GM10266 (cell line): ENCODE measurements around the gene RP2.

ENCODE experiments used
- DNase-seq: peaks from one replicate; pipeline ENCODE4 v3.0.0; 2012; ENCODE audit errors: extremely low spot score
- TF ChIP-seq, protein P1 (sequence below): IDR thresholded peaks from 2 replicates; pipeline ENCODE4 v1.5.1; 2012; ENCODE audit warnings: mild to moderate bottlenecking, low read depth; ENCODE audit not compliant: control insufficient read depth, insufficient read depth; ENCODE audit errors: missing control alignments

Gene RP2

DNA sequence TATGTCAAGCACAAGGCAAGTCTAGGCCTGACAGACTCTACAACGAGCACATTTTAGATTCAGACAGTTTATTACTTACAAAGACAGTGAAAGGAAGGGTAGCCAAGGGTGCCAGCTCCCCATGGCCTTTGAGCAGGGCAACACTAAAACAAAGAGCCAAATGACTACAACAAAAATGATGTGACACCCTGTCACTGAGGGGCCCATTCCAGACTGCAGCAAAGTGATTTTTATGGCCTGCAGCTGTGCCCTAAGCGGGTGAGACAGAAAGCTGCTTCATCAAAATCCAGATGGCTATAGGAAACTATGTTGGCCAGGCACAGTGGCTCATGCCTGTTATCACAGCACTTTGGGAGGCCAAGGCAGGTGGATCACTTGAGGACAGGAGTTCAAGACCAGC lies 13.4 kb upstream of the RP2 start:
- no peak for DNase-seq
- TF ChIP-seq, protein P1, sequence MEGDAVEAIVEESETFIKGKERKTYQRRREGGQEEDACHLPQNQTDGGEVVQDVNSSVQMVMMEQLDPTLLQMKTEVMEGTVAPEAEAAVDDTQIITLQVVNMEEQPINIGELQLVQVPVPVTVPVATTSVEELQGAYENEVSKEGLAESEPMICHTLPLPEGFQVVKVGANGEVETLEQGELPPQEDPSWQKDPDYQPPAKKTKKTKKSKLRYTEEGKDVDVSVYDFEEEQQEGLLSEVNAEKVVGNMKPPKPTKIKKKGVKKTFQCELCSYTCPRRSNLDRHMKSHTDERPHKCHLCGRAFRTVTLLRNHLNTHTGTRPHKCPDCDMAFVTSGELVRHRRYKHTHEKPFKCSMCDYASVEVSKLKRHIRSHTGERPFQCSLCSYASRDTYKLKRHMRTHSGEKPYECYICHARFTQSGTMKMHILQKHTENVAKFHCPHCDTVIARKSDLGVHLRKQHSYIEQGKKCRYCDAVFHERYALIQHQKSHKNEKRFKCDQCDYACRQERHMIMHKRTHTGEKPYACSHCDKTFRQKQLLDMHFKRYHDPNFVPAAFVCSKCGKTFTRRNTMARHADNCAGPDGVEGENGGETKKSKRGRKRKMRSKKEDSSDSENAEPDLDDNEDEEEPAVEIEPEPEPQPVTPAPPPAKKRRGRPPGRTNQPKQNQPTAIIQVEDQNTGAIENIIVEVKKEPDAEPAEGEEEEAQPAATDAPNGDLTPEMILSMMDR = no peak

DNA sequence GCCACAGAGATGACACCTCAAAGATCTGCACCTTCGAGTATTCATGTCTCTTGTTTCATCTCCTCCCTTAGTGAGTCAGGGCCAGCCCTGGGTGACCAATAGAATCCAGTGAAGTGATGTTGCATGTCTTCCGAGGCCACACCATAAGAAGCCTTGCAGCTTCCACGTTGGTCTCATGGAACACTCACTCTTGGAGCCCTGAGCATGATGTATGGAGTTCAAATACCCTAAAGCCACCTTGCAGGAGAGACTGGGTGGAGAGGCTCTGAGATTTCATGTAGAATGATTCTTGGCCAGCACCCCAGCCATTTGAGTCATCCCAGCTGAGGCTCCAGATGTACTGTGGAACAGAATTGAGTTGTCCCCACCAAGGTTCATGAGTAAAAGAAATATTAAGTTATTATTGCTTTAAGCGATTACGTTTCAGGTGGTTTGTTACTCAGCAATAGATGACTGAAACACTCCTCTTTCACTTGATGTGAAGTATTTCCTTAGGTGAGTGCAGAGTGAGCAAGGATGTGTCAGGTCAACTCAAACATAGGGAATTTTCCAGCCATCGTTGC lies 5.0 kb upstream of the RP2 start:
- TF ChIP-seq, protein P1 = no peak
- no peak for DNase-seq

- TF ChIP-seq, protein P1 = no peak
- peak; percentile 16 for DNase-seq
Measured at GRCh38 chrX:46837558-46838485, 979 bp downstream of the RP2 start.

- DNase-seq = no peak
- TF ChIP-seq, protein P1 = no peak
Measured at GRCh38 chrX:46838486-46838870, 1.6 kb downstream of the RP2 start.

DNA sequence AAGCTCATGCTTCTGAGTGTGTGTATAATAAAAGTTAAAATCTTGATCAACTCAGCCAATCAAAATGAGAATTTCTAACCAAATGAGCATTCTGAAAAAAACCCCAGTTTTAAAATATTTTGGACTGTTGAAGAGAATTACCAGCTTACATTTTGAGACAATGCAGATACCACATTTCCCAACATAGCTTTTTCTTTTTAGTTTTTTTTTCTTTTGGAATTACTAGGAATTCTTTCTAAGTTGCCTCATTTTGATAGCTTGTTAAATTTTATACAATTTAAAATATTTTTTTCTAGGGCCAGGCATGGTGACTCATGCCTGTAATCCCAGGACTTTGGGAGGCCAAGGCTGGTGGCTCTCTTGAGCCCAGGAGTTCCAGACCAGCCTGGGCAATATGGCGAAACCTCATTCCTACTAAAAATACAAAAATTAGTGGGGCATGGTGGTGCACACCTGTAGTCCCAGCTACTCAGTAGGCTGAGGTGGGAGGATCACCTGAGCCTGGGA lies 2.2 kb downstream of the RP2 start:
- TF ChIP-seq, protein P1 = no peak
- DNase-seq = no peak

DNA sequence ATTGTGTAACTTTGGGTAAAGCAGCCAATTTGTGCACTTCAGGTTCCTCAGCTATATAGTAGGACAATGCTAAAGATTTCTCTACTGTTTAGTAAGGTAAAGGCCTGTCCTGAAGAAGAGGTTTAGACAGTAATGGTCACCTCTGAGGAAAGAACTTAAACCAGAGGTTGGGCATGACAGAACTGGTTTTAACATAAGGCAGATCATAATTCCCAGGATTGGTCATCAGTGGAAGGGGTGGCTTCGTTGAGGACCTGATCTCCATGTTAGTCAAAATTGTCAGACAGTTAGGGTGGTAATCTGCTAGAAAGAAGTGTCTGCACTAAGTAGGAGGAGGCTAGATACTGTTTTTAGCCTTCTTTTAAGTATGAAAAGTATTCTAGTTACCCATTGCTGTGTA lies 4.1 kb downstream of the RP2 start:
- TF ChIP-seq, protein P1 = no peak
- DNase-seq = no peak

DNA sequence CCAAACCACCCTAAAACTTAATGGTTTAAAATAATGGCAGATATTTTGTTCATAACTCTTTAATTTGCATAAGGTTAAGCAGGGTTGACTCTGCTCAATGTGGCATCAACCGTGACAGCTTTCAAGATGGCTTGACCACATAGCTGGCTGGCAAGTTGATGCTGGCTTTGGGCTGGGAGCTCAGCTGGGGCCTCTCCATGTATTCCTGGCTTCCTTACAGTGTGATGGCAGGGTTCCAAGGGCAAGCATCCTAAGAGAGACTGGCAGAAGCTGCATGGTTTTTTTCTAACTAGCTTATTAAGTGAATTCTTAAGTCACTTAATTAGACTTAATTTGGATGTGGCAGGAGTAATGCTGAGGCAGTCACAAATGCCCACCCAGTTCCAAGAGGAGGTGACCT lies 4.5 kb downstream of the RP2 start:
- no peak for DNase-seq
- TF ChIP-seq, protein P1 = no peak
